HTR-8/SVneo (cell line): Measurements from ENCODE around the gene CAPZB.
"Not testable (repeated sequence)": the region's sequence is repeated elsewhere in the genome, so short reads cannot be mapped to it uniquely, and the experiment has no call there.

Source experiments
- DNase-seq: peaks from one replicate; pipeline ENCODE4 v3.0.0; 2011; ENCODE audit warnings: low spot score, mixed read lengths; ENCODE audit not compliant: insufficient read length
- FAIRE-seq: peaks from 2 replicates; lab custom pipeline; 2011; peaks lifted over from hg19 to GRCh38; lab: Jason Lieb, UNC

The CAPZB gene

GRCh38 chr1:19502284-19502683, 16.9 kb upstream of the CAPZB start:
- DNase-seq, FAIRE-seq: not testable (repeated sequence)

GRCh38 chr1:19499887-19500286, 14.5 kb upstream of the CAPZB start:
- DNase-seq, FAIRE-seq: not testable (repeated sequence)

DNA sequence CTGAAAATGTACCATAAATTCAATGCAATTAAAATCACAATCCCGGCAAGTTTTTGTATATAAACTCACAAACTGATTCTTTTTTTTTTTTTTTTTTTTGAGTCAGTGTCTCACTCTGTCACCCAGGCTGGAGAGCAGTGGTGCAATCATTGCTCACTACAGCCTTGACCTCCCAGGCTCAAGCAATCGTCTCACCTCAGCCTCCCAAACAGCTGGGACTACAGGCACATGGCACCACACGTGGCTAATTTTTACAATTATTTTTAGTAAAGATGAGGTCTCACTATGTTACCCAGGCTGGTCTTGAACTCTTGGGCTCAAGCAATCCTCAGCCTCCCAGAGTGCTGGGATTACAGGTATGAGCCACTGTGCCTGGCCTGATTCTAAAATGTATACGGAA, 12.1 kb upstream of the CAPZB start:
- not testable (repeated sequence) for FAIRE-seq, DNase-seq

DNA sequence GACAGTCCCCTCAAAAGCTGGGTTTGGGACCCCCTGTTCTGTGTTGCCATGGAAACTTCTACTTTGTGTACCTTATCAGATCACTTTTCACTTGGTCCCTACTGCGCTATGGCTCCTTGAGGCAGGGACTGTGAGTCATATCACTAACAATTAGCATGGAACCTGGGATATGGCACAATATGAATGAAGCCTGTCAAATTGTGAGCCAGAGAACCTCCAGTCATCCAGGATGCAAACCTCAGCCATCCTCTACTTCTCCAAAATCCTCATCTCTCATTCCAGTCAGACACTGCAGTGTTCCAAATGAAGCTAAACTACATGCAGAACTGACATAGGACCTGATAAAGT, 11.2 kb upstream of the CAPZB start:
- FAIRE-seq (no peak), DNase-seq (no peak)

- DNase-seq, result no peak
These were observed 10.6 kb upstream of the CAPZB start for GRCh38 chr1:19495799-19496526.

DNA sequence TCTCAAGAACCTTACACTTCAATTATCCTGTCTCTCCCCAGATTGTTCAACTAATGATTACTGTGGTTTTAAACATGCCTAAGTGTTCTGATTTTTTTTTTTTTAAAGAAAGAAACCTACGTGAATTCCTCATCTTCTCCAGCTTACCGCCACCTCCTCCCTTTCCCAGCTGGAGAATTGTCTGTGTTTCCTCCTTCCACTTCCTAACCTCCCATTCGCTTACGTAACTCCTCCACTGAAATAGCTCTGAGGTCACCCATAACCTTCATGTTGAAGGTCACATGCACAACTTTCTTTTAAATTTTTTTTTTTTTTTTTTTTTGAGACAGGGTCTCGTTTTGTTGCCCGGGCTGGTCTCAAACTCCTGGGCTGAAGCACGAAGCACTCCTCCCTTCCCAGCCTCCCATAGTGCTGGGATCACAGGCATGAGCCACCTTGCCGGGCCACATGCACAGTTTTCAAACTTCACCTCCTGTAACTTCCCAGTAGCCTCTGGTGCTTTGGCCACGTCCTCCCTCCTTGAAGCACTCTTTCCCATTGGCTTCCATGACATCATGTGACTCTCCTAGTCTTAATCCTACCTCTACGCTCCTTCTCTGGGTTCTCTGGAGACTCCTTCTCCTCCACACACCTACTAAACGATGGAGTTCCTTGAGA, 9.8 kb upstream of the CAPZB start:
- FAIRE-seq (no peak), DNase-seq (no peak)

More at GRCh38 chr1:19495799-19496526, 10.6 kb upstream of the CAPZB start:
- FAIRE-seq, result no peak

DNA sequence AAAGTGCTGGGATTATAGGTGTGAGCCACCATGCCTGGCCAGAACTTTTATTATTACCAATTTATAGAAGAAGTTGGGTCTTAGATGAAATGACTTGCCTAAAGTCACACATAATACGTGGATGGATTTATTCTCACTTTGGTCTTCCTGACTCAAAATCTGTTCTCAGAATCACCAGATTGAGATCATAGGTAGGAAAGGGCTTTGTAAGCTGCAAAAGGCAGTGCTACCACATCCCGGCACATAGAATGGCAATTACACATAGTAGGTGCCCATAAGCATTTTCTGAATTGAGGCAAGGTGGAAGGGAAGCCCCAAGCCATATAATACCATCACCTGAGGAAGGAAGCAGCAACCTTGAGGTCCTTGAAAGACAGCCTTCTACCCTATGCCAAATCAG, 8.2 kb upstream of the CAPZB start:
- FAIRE-seq, result no peak

GRCh38 chr1:19489996-19490395, 4.7 kb upstream of the CAPZB start:
- no peak for FAIRE-seq
- no peak for DNase-seq

More for the DNA sequence above, 8.2 kb upstream of the CAPZB start:
- DNase-seq, result no peak

DNA sequence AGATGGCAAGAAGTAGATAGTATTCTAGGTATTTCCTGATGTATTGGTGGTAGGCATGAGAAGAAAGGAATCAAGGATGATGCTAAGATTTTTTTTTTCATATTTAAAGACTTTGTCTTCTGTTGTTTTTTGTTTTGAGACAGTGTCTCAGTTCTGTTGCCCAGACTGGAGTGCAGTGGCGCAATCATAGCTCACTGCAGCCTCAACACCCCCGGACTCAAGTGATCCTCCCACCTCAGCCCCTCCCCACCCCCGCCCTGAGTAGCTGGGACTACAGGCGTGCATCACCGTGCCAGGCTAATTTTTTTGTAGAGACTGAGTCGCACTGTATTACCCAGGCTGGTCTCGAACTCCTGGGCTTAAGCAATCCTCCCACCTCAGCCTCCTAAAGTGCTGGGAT, 2.8 kb upstream of the CAPZB start:
- no peak for DNase-seq
- no peak for FAIRE-seq

DNA sequence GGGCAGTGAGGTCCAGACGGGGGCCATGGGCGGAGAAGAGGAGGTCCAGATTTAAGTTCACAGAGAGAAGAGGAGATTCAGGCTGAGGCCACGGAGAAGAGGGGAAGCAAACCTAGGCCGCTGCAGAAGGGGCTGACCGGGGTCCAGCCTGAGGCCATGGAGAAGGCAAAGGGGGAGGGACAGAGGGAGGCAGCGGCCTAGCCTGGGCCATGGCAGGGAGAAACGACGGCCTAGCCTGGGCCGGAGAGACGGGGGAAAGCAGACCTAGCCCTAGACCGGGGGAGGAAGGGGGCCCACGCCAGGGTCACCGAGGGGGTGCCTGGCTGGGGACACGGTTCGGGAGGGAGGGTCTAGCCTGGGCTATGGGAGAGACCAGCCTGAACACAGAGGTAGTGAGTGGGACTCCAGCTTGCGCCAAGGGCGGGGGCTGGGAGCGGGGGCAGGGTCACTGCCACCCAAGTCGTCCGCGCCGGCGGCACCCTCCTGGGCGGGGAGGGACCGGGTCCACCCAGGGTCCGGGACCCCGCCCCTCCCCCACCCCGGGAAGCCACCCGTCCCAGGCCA, 459 bp downstream of the CAPZB start:
- DNase-seq (peak; percentile 23), FAIRE-seq (no peak)

DNA sequence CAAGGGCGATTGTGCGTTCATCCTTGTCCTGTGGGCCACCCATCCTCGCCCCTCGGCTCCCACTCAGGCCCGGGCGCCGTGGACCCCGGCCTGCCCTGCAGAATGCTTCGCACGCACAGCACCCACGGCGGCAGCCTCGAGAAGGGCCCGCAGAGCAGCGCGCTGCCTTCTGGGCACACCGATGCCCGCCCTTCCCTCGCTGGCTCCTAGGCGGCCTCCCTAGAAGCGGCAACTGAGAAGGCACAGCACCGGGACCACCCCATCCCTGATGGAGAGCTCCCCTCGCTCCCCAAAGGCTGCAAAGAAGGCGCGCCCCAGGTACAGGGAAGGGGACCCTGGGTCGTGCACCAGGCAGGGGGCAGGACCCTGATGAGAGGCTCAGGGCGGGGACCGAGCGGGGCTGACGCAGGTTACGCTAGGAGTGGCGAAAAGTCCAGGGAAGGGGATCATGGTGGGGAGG, 971 bp downstream of the CAPZB start:
- FAIRE-seq, result no peak
- DNase-seq, result no peak

- FAIRE-seq (no peak), DNase-seq (no peak)
These were observed 1.6 kb downstream of the CAPZB start for GRCh38 chr1:19483691-19484090.

DNA sequence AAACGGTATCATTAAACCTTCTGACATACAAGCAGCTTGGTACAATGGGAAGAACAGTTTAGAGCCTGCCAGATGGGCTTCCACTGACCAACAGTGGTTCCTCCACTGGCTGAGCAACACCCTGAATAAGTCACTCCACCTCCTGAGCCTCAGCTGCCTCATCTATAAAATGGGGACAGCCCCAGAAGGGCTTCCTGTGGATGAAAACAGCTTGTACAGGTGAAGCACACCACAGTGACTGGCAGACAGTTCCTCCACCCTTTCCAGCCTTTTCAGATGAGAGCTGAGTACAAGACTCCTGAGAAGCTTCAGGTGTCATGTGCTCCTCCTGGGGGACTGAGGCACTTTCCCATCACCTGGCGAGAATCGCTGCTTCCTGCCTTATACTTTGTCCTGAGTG, 2.1 kb downstream of the CAPZB start:
- no peak for FAIRE-seq

DNA sequence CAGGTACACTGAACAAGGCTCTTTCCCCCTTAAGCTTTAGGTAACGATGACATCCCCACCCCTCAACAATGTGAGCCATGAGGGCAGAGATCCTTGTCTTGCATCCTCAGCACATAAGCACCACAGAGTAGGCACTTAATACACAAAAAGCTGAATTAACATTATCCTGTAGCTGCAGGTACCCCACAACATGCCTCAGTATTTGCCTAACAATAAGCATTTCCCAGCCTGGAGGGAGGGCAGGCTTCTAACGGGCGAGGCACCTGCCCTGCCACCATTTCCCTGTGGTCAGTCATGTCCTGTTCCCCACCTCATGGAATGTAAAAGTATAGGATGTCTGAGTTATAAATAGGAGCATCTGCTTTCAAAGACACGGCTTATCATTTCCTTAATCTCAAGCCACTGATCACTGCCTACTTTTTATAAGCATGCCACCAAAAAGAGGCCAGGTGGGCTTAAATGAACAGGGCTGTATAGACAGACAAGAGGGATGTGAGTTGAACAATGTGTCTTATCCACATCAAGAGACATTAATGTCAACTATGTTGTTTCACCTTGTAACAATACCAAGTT, 3.4 kb downstream of the CAPZB start:
- DNase-seq (no peak), FAIRE-seq (no peak)

More for the DNA sequence above, 2.1 kb downstream of the CAPZB start:
- DNase-seq, result no peak

DNA sequence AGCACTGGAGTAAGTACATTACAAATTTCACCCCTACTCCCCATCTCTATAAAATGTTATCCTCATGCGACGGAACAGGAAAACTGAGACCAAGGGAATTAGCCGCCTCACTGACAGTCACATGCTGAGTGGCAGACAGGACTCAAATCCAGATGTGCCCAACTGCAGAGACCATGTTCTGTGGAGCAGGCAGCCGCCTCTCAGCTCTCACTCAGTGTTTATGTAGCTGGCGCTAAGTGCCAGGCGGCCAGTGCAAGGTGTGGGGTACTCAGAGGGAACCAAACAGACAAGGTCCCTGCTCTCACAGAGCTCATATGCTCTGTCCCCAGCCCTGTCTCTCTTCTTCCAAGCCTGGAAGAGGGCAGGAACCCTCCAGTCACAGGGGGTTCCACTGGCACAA, 5.1 kb downstream of the CAPZB start:
- DNase-seq (no peak), FAIRE-seq (no peak)

- FAIRE-seq, result no peak
- DNase-seq, result no peak
These were observed 5.8 kb downstream of the CAPZB start for GRCh38 chr1:19479351-19480120.

GRCh38 chr1:19478322-19478721, 7.0 kb downstream of the CAPZB start:
- FAIRE-seq (no peak), DNase-seq (no peak)

DNA sequence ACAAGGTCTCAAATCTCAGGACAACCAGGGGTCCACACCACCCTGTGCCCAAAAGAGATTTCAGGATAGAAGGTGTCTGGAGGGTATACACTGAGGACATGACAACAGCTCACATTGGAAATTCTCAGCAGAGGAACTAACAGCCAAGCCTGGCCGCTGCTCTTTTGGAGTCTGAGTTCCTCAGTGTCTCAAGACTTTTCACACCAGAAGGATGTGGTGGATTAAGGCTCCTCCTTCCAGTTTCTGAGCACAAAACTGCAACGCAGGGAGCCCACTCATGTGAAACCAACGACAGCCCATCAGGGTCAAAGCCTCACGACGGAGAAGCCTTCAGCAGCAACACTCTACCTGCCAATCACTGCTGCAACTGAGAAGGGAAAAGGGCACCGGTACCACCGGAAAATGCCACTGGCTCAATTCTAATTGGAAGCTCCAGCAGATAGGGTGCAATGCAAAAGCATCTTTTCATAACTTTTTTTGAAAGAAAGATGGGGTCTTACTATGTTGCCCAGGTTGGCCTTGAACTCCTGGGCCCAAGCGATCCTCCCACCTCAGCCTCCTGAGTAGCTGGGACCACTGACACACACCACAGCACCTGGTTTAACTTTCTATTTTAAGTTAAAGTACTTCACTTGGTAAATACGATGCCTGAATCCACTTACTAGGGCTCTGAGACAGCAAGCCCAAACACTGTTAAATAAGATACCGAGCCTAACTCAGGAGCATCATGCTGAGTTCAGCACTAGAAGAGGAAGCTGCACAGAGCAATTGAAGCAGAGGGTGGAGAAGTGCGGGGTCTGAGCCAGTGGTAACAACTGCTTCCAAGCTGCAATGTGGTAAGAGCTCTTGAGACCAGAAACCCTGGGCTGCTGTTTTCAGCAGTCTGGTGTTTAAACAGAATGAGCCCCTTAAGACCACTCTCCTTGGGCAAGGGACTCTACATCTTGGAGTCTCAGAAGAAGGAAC, 7.8 kb downstream of the CAPZB start:
- DNase-seq (no peak), FAIRE-seq (no peak)

GRCh38 chr1:19476450-19477190, 8.7 kb downstream of the CAPZB start:
- DNase-seq (no peak), FAIRE-seq (no peak)
